NOMO-1 treated with DMSO at 0.1 percent for 48 hours (cell line): ENCODE results near the gene RPL6.
"Not testable (repeated sequence)": the region's sequence is repeated elsewhere in the genome, so short reads cannot be mapped to it uniquely, and the experiment has no call there.

ENCODE experiments used
- DNase-seq: peaks from one replicate; lab custom pipeline; 2025; ENCODE audit not compliant: unreplicated experiment; lab: John Stamatoyannopoulos, UW

Gene RPL6

GRCh38 chr12:112419297-112420133, 10.1 kb upstream of the RPL6 start:
- DNase-seq: peak; percentile 14

GRCh38 chr12:112418608-112419296, 9.3 kb upstream of the RPL6 start, which contains the start of gene PTPN11:
Gene PTPN11 (plus strand): TSS chr12:112418947. CDS start chr12:112419112, 165 bp downstream.
- peak; percentile 72 for DNase-seq

DNA sequence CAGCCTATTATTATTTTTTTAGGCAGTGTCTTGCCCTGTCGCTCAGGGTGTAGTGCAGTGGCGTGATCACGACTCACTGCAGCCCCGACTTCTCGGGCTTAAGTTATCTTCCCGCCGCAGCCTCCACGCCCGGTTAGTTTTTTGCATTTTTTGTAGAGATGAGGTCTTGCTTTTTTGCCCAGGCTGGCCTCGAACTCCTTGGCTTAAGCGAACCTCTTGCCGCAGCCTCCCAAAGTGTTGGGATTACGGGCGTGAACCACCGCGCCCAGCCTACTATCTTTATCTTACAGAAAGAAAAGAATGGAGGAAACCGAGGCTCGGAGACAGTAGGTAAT, 8.8 kb upstream of the RPL6 start:
- DNase-seq: no peak

DNA sequence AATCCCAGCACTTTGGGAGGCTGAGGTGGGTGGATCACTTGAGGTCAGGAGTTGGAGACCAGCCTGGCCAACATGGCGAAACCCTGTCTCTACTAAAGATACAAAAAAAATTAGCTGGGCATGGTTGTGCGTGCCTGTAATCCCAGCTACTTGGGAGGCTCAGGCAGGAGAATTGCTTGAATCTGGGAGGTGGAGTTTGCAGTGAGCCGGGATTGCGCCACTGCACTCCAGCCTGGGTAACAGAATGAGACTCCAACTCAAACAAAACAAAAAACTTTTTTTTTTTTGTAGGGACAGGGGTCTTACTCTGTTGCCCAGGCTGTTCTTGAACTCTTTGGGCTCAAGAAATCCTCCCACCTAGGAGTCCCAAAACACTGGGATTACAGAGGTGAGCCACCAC, 6.1 kb upstream of the RPL6 start:
- DNase-seq: not testable (repeated sequence)

DNA sequence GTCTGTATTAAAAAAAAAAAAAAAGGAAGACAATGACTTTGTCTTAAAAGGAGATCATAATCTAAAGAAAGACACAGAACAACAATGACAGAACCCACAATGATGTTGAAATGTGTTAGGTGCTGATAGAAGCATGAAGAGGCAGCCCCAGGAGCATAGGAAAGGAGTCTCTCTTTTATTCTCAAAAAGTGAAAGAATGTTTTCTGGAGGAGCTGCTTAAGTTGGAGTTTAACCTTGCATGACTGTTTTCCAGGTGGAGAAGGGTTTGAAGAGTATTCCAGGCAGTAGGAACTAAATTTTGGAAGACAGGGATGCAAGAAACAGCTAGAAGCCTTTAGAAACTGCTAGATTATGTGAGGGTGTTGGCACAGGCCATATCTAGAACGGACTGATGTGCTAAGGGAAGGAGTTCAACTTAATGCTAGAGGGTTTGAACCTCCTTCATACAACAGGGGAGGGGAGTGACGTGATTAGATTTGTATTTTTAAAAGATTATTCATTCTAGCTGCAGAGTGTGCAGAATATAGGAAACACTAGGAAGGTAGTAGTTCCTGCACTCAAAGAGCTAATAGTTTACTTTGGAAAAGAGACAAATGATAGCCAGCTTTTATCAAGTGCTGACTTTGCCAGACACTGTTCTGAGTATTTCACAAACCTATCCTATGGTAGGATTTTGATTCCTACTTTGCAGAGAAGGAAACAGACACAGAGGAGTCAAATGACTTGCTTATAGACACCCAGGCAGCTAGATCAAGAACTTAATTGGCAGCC, 4.6 kb upstream of the RPL6 start:
- DNase-seq: peak; percentile 15

DNA sequence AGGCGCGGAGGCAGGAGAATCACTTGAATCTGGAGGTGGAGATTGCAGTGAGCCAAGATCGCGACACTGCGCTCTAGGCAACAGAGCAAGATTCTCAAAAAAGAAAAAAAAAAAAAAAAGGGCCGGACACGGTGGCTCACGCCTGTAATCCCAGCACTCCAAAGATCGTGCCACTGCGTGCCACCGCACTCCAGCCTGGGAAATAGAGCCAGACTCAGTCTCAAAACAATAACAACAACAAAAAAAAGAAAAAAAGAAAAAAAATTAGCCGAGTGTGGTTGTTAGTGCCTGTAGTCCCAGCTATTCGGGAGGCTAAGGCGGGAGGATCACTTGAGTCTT, 470 bp upstream of the RPL6 start:
- no peak for DNase-seq

DNA sequence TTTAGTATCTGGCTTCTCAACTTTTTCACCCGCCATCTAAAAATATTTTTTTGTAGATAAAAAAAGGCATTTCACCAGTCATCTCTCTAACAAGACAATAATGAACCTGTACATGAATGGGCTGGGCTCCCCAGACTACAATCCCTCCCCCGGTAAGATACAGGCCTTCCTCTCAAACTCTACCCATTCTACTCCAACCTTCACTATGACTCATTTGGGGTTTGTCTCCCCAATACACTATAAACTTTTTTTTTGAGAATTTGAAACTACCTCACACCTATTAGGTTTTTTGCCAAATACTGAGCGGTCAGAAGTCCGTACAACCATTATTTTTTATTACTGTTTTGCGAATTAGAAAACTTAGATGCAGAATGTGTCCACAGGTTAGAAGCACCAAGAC, 784 bp downstream of the RPL6 start:
- DNase-seq: no peak

- not testable (repeated sequence) for DNase-seq
Measured at GRCh38 chr12:112407683-112408082, 1.7 kb downstream of the RPL6 start.

DNA sequence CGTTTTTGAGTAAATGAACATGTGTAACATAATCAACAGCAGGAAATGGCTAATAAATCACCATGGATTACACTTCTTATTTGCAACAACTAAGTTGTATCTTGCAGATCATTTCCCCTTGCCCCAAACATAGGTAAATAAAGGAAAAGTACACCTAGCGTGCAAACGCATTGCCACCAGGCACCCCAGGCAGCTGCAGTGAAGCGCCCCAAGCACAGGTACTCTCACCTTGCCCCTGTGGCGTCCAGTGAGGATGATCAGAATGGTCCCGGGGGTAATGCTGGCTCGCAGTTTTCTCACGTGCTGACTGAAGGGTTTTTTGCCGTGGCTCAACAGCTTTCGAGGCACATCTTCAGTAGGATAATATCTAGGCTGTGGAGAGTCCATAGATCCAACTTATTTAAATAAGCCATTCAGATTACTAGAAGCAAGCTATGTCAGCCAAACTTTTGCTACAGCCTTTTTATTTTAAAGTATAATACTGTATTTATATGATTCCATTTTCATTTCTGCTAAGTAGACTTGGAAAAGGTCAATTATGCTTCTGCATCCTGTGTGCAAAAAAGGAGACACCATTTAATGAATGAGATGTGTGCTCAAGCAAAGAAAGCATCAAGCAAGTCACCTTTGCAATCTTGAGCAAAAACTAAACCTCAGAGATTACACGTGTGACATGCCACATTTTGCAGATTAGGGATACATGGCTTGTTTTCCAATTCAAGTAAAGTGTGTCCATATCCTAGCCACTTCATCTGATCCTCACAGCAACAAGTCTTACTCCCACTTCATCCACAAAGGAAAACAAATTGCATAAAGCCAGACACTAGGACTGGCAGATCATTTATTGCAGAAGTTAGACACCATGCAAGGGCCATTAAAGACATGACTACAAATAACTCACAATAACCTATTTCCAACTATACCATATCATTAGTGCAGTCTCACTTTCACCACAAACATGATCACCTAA, 2.6 kb downstream of the RPL6 start:
- no peak for DNase-seq

DNA sequence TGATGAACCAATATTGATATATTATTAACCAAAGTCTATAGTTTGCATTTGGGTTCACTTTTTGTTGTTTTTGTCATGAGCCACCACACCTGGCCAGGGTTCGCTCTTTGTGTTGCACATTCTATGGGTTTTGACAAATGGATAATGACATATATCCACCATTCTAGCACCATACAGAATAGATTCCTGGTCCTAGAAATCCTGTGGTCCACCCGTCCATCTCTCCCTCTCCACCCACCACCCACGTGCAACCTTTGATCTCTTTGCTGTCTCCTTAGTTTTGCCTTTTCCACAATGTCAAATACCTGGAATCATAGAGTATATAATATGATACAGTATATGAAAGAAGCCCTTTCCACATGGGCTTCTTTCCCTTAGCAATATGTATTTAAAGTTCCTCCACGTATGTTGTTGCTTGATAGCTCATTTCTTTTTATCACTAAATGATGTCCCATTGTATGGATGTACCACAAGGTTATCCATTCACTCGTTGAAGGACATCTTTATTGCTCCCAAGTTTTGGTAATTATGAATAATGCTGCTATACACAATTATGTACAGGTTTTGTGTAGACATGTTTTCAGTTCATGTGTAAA, 7.4 kb downstream of the RPL6 start:
- no peak for DNase-seq

DNA sequence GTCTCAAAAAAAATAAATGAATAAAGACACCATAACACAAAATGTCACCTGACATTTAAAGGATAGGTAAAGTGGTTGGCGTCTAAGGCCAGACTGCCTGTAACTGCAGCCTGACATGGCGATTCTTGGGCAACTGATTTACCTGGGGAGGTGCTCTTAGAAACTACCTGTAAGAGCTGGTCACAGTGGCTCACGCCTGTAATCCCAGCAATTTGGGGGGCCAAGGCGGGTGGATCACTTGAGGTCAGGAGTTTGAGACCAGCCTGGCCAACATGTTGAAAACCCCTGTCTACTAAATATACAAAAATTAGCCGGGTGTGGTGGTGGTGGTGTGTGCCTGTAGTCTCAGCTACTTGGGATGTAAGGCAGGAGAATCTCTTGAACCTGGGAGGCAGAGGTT, 8.4 kb downstream of the RPL6 start:
- DNase-seq: no peak

DNA sequence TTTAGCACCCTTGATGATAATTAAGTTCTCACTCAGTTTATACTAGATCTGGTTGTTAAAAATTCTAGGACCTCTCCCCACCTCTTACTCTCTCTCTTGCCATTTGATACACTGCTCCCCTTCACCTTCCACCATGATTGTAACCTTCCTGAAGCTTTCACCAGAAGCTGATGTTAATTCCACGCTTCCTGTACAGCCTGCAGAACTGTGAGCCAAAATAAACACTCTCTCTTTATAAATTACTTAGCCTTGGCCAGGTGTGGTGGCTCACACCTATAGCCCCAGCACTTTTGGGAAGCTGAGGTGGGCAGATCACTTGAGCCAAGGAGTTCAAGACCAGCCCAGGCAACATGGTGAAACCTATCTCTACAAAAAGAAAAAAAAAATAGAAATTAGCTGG, 16.1 kb downstream of the RPL6 start:
- DNase-seq: no peak

- not testable (repeated sequence) for DNase-seq
Measured at GRCh38 chr12:112389922-112390654, 19.3 kb downstream of the RPL6 start.

DNA sequence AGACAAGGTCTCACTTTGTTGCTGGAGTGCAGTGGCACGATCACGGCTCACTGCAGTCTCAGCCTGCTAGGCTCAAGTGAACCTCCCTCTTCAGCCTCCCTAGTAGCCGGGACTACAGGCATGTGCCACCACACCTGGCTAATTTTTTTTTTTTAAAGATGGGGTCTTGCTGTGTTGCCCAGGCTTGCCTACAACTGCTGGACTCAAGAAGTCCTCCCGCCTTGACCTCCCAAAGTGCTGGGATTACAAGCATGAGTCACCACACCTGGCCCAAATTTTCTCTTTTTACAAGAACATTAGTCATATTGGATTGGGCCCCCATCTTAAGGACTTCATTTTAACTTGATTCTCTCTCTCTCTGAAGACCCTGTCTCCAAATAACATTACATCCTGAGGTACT, 20.2 kb downstream of the RPL6 start:
- DNase-seq: no peak

DNA sequence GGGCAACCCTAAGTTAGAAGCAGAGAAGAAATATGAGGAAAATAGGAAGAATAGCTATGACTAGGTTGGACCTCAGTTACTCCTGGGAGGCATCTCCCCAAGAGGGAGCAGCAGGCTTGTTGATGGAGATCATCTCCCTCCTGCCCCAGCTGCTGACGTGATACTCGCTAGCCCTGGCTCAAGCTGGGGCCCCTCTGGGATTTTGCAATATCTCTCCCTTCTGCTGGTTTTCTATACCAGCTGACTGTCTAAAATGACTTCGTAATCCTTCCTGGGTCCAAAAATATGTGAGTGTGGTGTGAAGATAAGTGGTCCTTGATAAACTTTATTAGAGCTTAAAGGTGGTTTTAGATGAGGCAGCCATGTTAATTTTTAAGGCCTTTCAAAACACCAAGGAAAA, 22.7 kb downstream of the RPL6 start:
- peak; percentile 55 for DNase-seq

GRCh38 chr12:112382866-112383265, 26.5 kb downstream of the RPL6 start:
- no peak for DNase-seq

DNA sequence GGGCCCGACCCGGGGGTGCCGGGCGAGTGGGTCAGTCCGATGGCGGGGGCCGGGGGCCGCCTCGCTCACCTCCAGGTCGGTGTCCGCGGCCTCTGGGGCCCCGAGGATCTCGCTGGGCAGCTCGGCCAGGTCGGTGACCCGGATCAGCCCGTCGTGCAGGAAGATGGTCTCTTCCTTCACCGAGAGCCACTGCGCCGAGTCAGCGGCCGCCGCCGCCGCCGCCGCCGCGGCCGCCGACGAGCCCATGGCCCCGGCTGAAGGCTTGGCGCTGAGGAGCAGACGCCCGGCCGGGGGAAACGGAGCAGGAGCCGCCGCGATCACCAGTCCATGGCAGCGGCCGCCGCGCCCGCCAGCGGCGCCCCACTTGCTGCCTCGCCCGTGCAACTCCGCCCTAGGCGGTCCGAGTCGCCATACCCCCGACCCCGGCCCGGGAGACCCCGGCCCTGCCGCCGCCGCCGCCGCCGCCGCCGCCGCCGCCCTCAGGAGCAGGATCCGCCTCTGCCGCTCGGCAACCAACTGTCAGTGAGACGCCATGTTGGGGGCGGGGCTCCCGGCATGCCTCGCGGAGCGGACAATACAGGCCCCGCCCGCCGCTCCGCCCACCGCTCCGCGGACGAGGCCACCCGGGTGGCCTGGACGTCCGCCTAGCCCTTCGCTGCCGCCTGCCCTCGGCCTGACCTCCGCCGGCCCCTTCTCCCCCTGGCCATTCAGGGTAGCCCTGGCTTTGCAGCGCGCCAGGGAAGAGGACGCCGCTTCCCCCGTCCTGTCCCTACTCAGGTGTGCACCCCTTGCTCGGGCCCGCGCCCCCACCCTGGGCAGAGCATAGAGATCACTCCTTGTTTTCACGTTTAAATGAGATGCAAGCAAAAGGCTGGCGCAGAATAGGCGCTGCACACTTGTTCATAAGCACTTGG, 27.3 kb downstream of the RPL6 start, which contains the start of gene HECTD4:
Gene HECTD4, minus strand, starts transcription at position 549 of the 914 bp plus-strand sequence. Its CDS starts 303 bp downstream, at position 246.
- peak; percentile 89 for DNase-seq

GRCh38 chr12:112381406-112381882, 28.0 kb downstream of the RPL6 start:
- DNase-seq: no peak
